ENCODE results near the gene TCF3.

TCF3 gene

GRCh38 chr19:1593501-1593772, 59.0 kb downstream of the TCF3 start:
- Histone ChIP-seq H4K91ac (ENCODE audit: low read length) (peak overlapping the region; percentile 25), H2AK5ac (ENCODE audit: low read length, severe bottlenecking) (no peak overlapping the region), H3K27me3 (ENCODE audit: control insufficient read depth in 1 of 2, insufficient read depth in 1 of 2, low read length in 2 of 2) (no peaks in the 10 kb centered on the region), H3K4ac (ENCODE audit: low read depth in 1 of 2, low read length in 2 of 2) (no peak overlapping the region), H3K4me2 (ENCODE audit: low read length, poor library complexity, severe bottlenecking) (no peak overlapping the region), H2BK12ac (ENCODE audit: low read length in 2 of 2) (peak overlapping the region in 1 of 2 experiments; percentile 28), H2AFZ (ENCODE audit: low read depth, low read length) (no peak overlapping the region), H3K4me3 (ENCODE audit: insufficient read depth in 1 of 2, low read depth in 1 of 2, low read length in 2 of 2) (peak overlapping the region in 1 of 2 experiments; percentile 82), H3K23ac (ENCODE audit: low read length in 2 of 2) (no peak overlapping the region), H3K36me3 (ENCODE audit: control insufficient read depth in 1 of 2, insufficient read depth in 2 of 2, low read depth in 1 of 2, low read length in 2 of 2) (peaks cover 32 to 35% of the 10 kb centered on the region in 2 experiments), H3K27ac (ENCODE audit: low read length, poor library complexity, severe bottlenecking) (no peak overlapping the region), H3K18ac (ENCODE audit: low read depth in 1 of 2, low read length in 2 of 2) (no peak overlapping the region), H2BK5ac (ENCODE audit: low read depth, low read length, poor library complexity, severe bottlenecking) (no peak overlapping the region), H3K79me1 (replicated peaks; ENCODE audit: low read length, poor library complexity, severe bottlenecking) (peaks cover 9% of the 10 kb centered on the region), H2BK120ac (ENCODE audit: low read depth, low read length) (no peak overlapping the region), H3K14ac (ENCODE audit: low read length in 2 of 2) (no peak overlapping the region), H3K9me3 (ENCODE audit: control insufficient read depth, low read length) (no peaks in the 10 kb centered on the region), H3K4me1 (ENCODE audit: control insufficient read depth, insufficient read depth, low read depth, low read length) (peaks cover 18% of the 10 kb centered on the region), H2BK15ac (ENCODE audit: low read depth, poor library complexity, severe bottlenecking) (no peak overlapping the region), H3K9ac (ENCODE audit: low read length) (peak overlapping the region; percentile 89), H4K8ac (ENCODE audit: low read length) (peak overlapping the region; percentile 95)
- WGBS = 95% methylated on average over 10 of the region's 10 CpGs
- DNase-seq = no peak

GRCh38 chr19:1592755-1593500, 59.5 kb downstream of the TCF3 start, which contains the start of gene MBD3:
Gene MBD3, minus strand, starts transcription at chr19:1592865. Its CDS starts 234 bp downstream, at chr19:1592631.
- Histone ChIP-seq H3K4me1 (ENCODE audit: control insufficient read depth, insufficient read depth, low read depth, low read length) (peaks cover 18% of the 10 kb centered on the region), H4K8ac (ENCODE audit: low read length) (peak within 1 kb of the TSS; percentile 99), H3K4ac (ENCODE audit: low read depth in 1 of 2, low read length in 2 of 2) (peak within 1 kb of the TSS; percentile 98 to 99), H2BK12ac (ENCODE audit: low read length in 2 of 2) (peak within 1 kb of the TSS in 1 of 2 experiments; percentile 28), H3K23ac (ENCODE audit: low read length in 2 of 2) (peak within 1 kb of the TSS; percentile 57 to 79), H2BK120ac (ENCODE audit: low read depth, low read length) (peak within 1 kb of the TSS; percentile 100), H3K18ac (ENCODE audit: low read depth in 1 of 2, low read length in 2 of 2) (peak within 1 kb of the TSS; percentile 95 to 100), H2AFZ (ENCODE audit: low read depth, low read length) (no peak within 1 kb of the TSS), H3K27ac (ENCODE audit: low read length, poor library complexity, severe bottlenecking) (peak within 1 kb of the TSS; percentile 95), H3K4me3 (ENCODE audit: insufficient read depth in 1 of 2, low read depth in 1 of 2, low read length in 2 of 2) (peak within 1 kb of the TSS; percentile 83 to 92), H3K4me2 (ENCODE audit: low read length, poor library complexity, severe bottlenecking) (peak within 1 kb of the TSS; percentile 93), H3K36me3 (ENCODE audit: control insufficient read depth in 1 of 2, insufficient read depth in 2 of 2, low read depth in 1 of 2, low read length in 2 of 2) (peaks cover 27 to 31% of the 10 kb centered on the region in 2 experiments), H3K9ac (ENCODE audit: low read length) (peak within 1 kb of the TSS; percentile 97), H3K14ac (ENCODE audit: low read length in 2 of 2) (peak within 1 kb of the TSS; percentile 93 to 97), H4K91ac (ENCODE audit: low read length) (peak within 1 kb of the TSS; percentile 98), H3K9me3 (ENCODE audit: control insufficient read depth, low read length) (no peaks in the 10 kb centered on the region), H2BK15ac (ENCODE audit: low read depth, poor library complexity, severe bottlenecking) (peak within 1 kb of the TSS; percentile 99), H3K27me3 (ENCODE audit: control insufficient read depth in 1 of 2, insufficient read depth in 1 of 2, low read length in 2 of 2) (no peaks in the 10 kb centered on the region), H2BK5ac (ENCODE audit: low read depth, low read length, poor library complexity, severe bottlenecking) (peak within 1 kb of the TSS; percentile 91), H2AK5ac (ENCODE audit: low read length, severe bottlenecking) (peak within 1 kb of the TSS; percentile 76), H3K79me1 (replicated peaks; ENCODE audit: low read length, poor library complexity, severe bottlenecking) (peaks cover 7% of the 10 kb centered on the region)
- 12% methylated on average over 40 of the region's 68 CpGs for WGBS
- DNase-seq = peak; percentile 92

GRCh38 chr19:1592024-1592754, 60.2 kb downstream of the TCF3 start:
- peak overlapping the region; percentile 76 for H2AK5ac ChIP-seq (ENCODE audit: low read length, severe bottlenecking)
- H3K4ac ChIP-seq (ENCODE audit: low read depth in 1 of 2, low read length in 2 of 2) = peak overlapping the region; percentile 98 to 99
- peaks cover 21% of the 10 kb centered on the region for H3K4me1 ChIP-seq (ENCODE audit: control insufficient read depth, insufficient read depth, low read depth, low read length)
- H3K9me3 ChIP-seq (ENCODE audit: control insufficient read depth, low read length) = no peaks in the 10 kb centered on the region
- peak overlapping the region; percentile 57 to 79 for H3K23ac ChIP-seq (ENCODE audit: low read length in 2 of 2)
- H4K8ac ChIP-seq (ENCODE audit: low read length) = peak overlapping the region; percentile 99
- peak overlapping the region; percentile 98 for H4K91ac ChIP-seq (ENCODE audit: low read length)
- H2BK5ac ChIP-seq (ENCODE audit: low read depth, low read length, poor library complexity, severe bottlenecking) = peak overlapping the region; percentile 91
- H2BK12ac ChIP-seq (ENCODE audit: low read length in 2 of 2) = no peak overlapping the region
- no peaks in the 10 kb centered on the region for H3K27me3 ChIP-seq (ENCODE audit: control insufficient read depth in 1 of 2, insufficient read depth in 1 of 2, low read length in 2 of 2)
- H3K4me3 ChIP-seq (ENCODE audit: insufficient read depth in 1 of 2, low read depth in 1 of 2, low read length in 2 of 2) = peak overlapping the region; percentile 83 to 92
- peak overlapping the region; percentile 85 for H3K4me2 ChIP-seq (ENCODE audit: low read length, poor library complexity, severe bottlenecking)
- WGBS = 1% methylated on average over 61 of the region's 94 CpGs
- peak overlapping the region; percentile 95 to 100 for H3K18ac ChIP-seq (ENCODE audit: low read depth in 1 of 2, low read length in 2 of 2)
- H3K14ac ChIP-seq (ENCODE audit: low read length in 2 of 2) = peak overlapping the region; percentile 93 to 97
- no peak overlapping the region for H2AFZ ChIP-seq (ENCODE audit: low read depth, low read length)
- DNase-seq = peak; percentile 89
- H2BK15ac ChIP-seq (ENCODE audit: low read depth, poor library complexity, severe bottlenecking) = peak overlapping the region; percentile 99
- peak overlapping the region; percentile 97 for H3K9ac ChIP-seq (ENCODE audit: low read length)
- peaks cover 20 to 23% of the 10 kb centered on the region in 2 experiments for H3K36me3 ChIP-seq (ENCODE audit: control insufficient read depth in 1 of 2, insufficient read depth in 2 of 2, low read depth in 1 of 2, low read length in 2 of 2)
- peaks cover 2% of the 10 kb centered on the region for H3K79me1 ChIP-seq (replicated peaks; ENCODE audit: low read length, poor library complexity, severe bottlenecking)
- peak overlapping the region; percentile 100 for H2BK120ac ChIP-seq (ENCODE audit: low read depth, low read length)
- peak overlapping the region; percentile 95 for H3K27ac ChIP-seq (ENCODE audit: low read length, poor library complexity, severe bottlenecking)

All from mesenchymal stem cell (in vitro differentiated cells and primary cell).